Stimulated activated CD4-positive, alpha-beta T cell treated with anti-CD3 and anti-CD28 coated beads, Interleukin-2, amount 100 ng/mL, for 24 hours (primary cell): Measurements from ENCODE around the gene ACCSL.

Experiments used
- DNase-seq, 2 donors: peaks; one replicate each; pipeline ENCODE4 v3.0.0-alpha.2; 2020

The ACCSL gene

GRCh38 chr11:44065841-44066731 is 18.3 kb downstream of the ACCSL start, which contains the start of gene ACCS:
Gene ACCS (plus strand): TSS chr11:44066270. CDS start chr11:44067628, 1,358 bp downstream.
- DNase-seq = peak; percentile 83 to 87

GRCh38 chr11:44066732-44067141 is 19.0 kb downstream of the ACCSL start:
- DNase-seq = no peak

- no peak for DNase-seq
Observed at GRCh38 chr11:44067266-44067665, 19.5 kb downstream of the ACCSL start.

GRCh38 chr11:44068180-44068579 is 20.4 kb downstream of the ACCSL start:
- no peak for DNase-seq

- no peak for DNase-seq
Observed at GRCh38 chr11:44071157-44071556, 23.4 kb downstream of the ACCSL start.

- DNase-seq = no peak
Observed at GRCh38 chr11:44072757-44073658, 25.2 kb downstream of the ACCSL start.

- no peak for DNase-seq
Observed at GRCh38 chr11:44078794-44079193, 31.0 kb downstream of the ACCSL start.

- DNase-seq = no peak
Observed at GRCh38 chr11:44079376-44079775, 31.6 kb downstream of the ACCSL start.

- no peak for DNase-seq
Observed at GRCh38 chr11:44080951-44081350, 33.2 kb downstream of the ACCSL start.

- DNase-seq = no peak
Observed at GRCh38 chr11:44082645-44083044, 34.9 kb downstream of the ACCSL start.

GRCh38 chr11:44083433-44083832 is 35.7 kb downstream of the ACCSL start:
- no peak for DNase-seq

- DNase-seq = no peak
Observed at GRCh38 chr11:44083906-44084305, 36.1 kb downstream of the ACCSL start.

GRCh38 chr11:44085330-44085729 is 37.5 kb downstream of the ACCSL start:
- no peak for DNase-seq

- no peak for DNase-seq
Observed at GRCh38 chr11:44088377-44088776, 40.6 kb downstream of the ACCSL start.

GRCh38 chr11:44088871-44089270 is 41.1 kb downstream of the ACCSL start:
- DNase-seq = no peak

GRCh38 chr11:44090539-44090938 is 42.8 kb downstream of the ACCSL start:
- DNase-seq = no peak

- DNase-seq = peak; percentile 78 to 90
Observed at GRCh38 chr11:44094260-44094868, 46.6 kb downstream of the ACCSL start.

- peak; percentile 88 for DNase-seq
Observed at GRCh38 chr11:44095506-44096359, 48.0 kb downstream of the ACCSL start, which contains the start of gene EXT2. Gene EXT2 (plus strand): TSS chr11:44095678. CDS start chr11:44107713, 12,035 bp downstream.

GRCh38 chr11:44096360-44097185 is 48.8 kb downstream of the ACCSL start:
- no peak for DNase-seq

GRCh38 chr11:44097821-44098220 is 50.0 kb downstream of the ACCSL start:
- no peak for DNase-seq

- no peak for DNase-seq
Observed at GRCh38 chr11:44101098-44101497, 53.3 kb downstream of the ACCSL start.
